ENCODE measurements around the gene TTC9B.

TTC9B gene

DNA sequence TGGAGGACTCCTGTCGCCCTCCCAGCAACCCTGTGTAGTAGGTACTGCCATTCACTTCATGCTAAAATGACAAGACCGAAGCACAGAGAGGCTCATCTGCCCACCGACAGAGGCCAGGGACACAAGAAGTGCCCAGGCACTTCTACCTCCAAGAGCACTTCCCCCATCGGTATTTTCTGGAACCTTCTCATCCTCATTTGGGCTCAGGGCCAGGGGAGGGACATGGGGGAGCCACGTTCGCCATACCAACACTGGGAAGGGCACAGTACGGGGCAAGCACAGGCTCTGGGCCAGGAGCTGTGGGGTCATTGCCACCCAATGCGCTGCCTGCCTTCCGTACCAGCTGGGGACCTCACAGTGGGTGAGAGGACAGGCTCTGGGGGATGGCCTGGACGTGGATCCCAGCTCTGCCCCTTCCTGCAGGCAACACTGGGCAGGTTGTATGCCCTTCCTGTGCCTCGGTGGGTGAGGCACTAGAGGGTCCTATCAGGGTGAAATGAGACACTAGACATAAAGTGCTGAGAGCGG is 29.6 kb upstream of the TTC9B start:
- DNase-seq, result no peak

- no peak for DNase-seq
Measured at GRCh38 chr19:40247178-40247577, 29.0 kb upstream of the TTC9B start.

- DNase-seq, result no peak
Measured at GRCh38 chr19:40246292-40247073, 28.3 kb upstream of the TTC9B start.

- no peak for DNase-seq
Measured at GRCh38 chr19:40245506-40246128, 27.4 kb upstream of the TTC9B start.

DNA sequence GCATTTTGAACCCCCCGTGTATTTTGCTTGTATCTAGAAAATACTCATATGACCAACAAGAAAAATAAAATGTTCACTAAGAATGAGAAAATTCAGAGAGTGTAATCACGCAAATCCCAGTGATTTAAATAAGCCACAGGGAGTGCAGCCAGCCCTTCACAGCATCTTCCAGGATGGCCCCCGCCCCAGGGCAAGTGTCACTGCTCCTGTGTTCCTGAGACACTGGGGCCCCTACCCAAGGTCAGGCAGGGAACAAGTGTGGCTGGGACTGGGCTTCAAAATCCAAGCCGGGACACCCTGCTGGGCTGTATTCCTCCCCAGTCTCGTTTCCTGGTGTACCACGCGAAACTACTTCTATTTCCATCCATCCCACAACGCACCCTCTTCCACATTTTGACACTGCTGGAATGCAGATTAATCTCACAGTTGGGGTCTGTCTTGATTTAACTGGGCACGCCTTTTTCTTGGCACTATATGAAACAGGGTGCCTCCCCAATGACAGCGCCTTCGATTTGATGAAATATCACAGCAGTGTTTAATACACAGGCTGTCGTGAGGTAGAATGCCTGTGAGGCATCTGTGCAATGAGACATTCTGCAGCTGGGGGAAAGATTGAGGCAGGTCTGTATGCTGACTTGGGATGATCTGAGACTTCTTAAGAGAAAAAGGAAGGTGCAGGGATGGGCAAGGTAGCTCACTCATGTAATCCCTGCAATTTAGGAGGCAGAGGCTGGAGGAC is 26.6 kb upstream of the TTC9B start:
- no peak for DNase-seq

- DNase-seq, result no peak
Measured at GRCh38 chr19:40243181-40243580, 25.0 kb upstream of the TTC9B start.

- DNase-seq, result no peak
Measured at GRCh38 chr19:40242480-40242879, 24.3 kb upstream of the TTC9B start.

DNA sequence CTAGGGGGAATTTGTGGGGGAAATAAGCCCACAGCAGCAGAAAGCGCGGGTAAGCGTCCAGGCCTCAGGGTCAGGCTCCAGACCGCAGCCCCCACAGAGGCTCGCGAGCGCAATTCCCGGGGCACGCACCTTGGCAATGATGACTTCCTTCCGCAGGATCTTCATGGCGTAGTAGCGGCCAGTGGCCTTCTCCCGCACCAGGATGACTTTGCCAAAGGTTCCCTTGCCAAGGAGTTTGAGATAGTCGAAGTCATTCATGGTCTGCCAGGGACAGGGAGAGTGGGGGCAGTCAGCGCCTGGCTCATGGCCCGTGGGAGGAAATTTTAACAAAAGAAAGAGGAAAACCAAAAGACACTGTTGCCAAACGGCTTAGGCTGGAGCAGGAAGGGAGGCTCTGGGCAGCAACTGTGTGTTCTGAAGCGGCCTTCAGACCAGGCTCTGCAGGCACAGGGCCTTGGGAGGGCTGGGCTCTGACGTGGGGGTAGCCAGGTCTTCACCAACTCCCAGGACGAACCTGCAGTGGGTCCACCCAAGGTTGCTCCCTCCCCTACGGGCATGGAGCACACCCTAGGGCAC is 23.7 kb upstream of the TTC9B start:
- no peak for DNase-seq

GRCh38 chr19:40241125-40241808 is 23.1 kb upstream of the TTC9B start:
- no peak for DNase-seq

DNA sequence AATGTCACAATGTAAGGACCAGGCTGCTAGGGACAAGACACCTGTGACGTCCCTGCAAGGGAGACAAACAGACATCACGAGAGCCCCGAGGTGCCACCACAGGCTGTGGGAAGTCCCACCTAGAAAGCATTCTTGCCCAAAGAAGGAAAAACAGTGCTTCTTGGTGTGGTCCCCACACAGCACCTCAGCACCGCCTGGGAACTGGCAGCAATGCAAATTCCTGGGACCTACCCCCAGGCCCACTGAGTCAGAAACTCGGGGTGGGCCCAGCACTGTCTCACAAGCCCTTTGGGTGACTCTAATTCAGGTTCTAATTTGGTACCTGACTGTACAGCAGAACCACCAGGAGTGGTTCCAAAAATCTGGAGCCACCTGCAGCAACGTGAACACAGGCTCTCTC is 22.1 kb upstream of the TTC9B start:
- no peak for DNase-seq

DNA sequence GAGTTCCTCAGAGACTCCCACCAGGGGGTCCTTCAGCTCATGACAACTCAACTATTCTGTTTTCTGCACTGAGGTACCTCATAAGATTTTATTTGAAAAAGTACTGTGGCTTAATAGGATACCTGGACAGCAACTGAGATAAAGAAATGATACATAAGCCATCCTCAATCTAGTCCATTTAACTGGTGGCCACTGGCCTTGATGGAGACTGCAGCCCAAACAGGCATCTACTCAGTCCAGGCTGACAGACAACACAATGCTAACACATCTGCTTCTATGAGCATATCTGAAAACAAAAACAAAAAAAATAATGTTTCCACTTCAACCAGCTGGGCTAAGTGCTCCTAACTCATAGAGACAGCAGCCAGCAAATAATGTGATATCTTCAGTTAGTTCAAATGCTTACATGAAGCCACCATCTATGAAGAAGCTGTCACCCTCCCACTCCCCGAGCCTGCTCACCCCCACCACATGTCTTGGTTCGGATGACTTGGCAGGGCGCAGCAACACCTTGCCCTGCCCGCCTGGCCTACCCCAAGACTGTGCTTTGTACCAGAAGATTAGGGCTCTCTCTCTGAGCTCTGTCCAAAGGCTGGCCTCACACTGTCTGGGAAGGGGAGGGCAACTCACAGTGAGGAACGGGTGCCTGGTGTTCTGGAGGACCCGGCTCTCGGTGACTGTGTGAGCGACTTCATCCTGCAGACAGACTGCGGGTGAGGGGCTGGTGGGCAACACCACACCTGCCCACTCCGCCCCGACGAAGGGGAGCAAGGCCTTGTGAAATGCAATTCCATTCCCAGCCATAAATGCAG is 21.4 kb upstream of the TTC9B start:
- DNase-seq, result no peak

GRCh38 chr19:40238775-40239174 is 20.6 kb upstream of the TTC9B start:
- DNase-seq, result no peak

DNA sequence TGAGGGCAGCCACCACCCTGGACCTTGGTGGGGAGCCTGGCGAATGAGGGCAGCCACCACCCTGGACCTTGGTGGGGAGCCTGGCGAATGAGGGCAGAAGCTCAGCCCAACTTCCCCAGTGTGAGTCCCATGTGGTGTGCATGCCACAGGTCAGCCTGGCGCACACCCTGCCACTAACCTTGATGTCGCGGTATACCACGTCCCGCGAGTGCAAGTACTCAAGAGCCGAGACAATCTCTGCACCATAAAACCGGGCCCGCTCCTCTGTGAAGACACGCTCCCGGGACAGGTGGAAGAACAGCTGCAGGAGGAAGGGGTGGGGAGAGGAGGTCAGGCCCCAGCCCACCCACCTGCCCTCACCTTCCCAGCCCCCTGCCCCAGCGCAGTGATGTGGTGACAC is 19.6 kb upstream of the TTC9B start:
- no peak for DNase-seq

DNA sequence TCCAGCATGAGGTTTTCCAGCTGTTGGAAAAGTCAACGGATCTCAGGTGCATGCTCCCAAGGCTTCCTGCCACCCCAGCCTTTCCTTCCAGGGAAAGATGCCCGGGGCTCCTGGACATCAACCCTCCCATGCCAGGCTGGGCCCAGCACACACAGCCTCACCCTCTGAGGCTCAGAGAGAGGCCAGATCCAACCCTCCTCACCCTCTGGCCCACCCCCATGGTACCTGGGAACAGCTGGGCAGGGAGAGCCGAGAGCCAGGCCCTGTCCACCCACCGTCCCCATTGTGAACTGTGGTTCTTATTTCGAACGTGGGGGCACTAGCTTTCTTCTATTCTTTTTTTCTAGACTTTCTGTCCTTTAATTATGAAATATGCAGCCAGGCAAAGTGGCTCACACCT is 18.2 kb upstream of the TTC9B start:
- DNase-seq, result no peak

DNA sequence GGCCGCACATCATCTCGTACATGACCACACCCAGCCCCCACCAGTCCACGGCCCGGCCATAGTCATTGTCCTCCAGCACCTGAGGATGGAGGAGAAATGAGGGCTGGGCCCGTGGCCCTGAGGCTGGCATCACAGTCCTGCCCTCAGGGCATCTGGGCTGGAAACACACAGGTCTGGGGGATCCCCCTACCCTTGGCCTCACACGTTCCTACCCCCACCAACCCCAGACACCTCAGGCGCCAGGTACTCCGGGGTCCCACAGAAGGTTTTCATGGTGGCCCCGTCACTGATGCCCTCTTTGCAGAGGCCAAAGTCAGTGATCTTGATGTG is 17.8 kb upstream of the TTC9B start:
- DNase-seq, result no peak

GRCh38 chr19:40235238-40236025 is 17.2 kb upstream of the TTC9B start:
- no peak for DNase-seq

GRCh38 chr19:40234429-40235237 is 16.4 kb upstream of the TTC9B start:
- DNase-seq, result no peak

GRCh38 chr19:40233811-40234389 is 15.7 kb upstream of the TTC9B start:
- DNase-seq, result no peak

DNA sequence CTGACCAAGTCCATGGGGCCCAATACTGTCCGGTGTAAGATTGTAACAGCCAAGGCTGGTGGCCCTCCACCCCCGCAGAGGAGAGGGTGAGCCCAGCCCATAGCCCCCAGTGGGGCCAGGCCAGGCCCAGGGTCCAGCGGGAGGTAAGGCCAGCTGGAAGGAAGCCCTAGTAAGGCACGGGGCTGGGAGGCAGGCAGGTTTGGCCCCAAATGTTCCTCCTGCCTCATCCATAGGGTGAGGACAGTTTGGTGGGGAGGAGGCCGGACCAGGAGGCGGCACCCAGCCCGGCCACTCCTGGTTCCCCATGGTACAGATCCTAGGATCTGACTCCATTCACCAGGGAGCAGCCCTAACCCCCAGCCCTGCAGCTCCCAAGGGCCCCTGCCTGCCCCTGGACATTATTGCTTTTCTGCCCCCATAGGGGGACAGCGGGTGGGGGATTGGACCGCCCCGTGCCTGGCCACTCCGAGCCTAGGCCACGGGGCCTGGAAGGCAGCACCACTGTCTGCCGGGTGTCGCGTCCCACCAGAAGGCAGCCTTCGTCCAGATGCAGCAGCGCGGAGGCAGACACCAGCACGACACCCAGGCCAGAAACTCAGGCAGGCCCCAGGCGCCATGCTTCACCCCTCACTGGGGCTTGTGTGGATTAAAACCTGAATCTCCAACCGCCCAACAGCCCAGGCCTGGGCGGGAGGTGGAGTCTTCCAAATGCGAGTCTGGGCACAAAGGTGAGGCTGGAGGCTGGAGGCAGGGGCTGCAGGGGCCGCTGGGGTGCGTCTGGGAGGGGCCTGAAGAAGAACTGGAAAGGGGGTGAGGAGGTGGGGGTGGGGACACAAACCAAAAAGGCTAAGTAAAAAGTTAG is 15.0 kb upstream of the TTC9B start:
- DNase-seq, result no peak

All from effector CD8-positive, alpha-beta T cell (primary cell).